Fibroblast of lung (primary cell): ENCODE data around the gene VSIR. TPM values are rescaled to one million over a fixed set of nuclear protein-coding genes. Genes with fewer than 3 reads are reported as not detected.

Experiments used
- DNase-seq, 2 donors: peaks; one replicate each; pipeline versions ENCODE4 v3.0.0 to v3.0.0-alpha.2; 2010; ENCODE audit warnings: low read depth in 2 of 2
- H2AFZ ChIP-seq: 2 replicates; pipeline ENCODE4 v1.5.1; 2012; ENCODE audit warnings: low read length, control low read depth, inconsistent platforms
- H3K27ac ChIP-seq: 2 replicates; pipeline ENCODE4 v1.5.1; 2011; ENCODE audit warnings: low read length, control low read depth; ENCODE audit not compliant: insufficient read depth
- H3K27me3 ChIP-seq: 2 replicates; pipeline ENCODE4 v1.5.1; 2011; ENCODE audit warnings: mild to moderate bottlenecking, low read length; ENCODE audit not compliant: control insufficient read depth, insufficient read depth
- H3K36me3 ChIP-seq: 2 replicates; pipeline ENCODE4 v1.5.1; 2011; ENCODE audit warnings: low read length; ENCODE audit not compliant: control insufficient read depth, insufficient read depth
- H3K4me1 ChIP-seq: 2 replicates; pipeline ENCODE4 v1.5.1; 2011; ENCODE audit warnings: low read length; ENCODE audit not compliant: control insufficient read depth, insufficient read depth; ENCODE audit errors: extremely low read depth
- H3K4me2 ChIP-seq: 2 replicates; pipeline ENCODE4 v1.5.1; 2011; ENCODE audit warnings: low read length, control low read depth; ENCODE audit not compliant: insufficient read depth; ENCODE audit errors: extremely low read depth
- H3K4me3 ChIP-seq, 4 experiments: fragments of 200-600 bp in 1 of 4; sonication (generic) in 1 of 4; replicated peaks in 1 of 4; 2 replicates each; pipeline ENCODE4 v1.5.1; 2011 to 2016; ENCODE audit warnings: low read length in 4 of 4, low read depth in 3 of 4, mild to moderate bottlenecking in 3 of 4, control low read depth in 2 of 4, inconsistent platforms in 1 of 4, mixed read lengths in 1 of 4; ENCODE audit not compliant: insufficient read depth in 1 of 4; ENCODE audit errors: control extremely low read depth in 1 of 4
- H3K79me2 ChIP-seq: 2 replicates; pipeline ENCODE4 v1.5.1; 2012; ENCODE audit warnings: mild to moderate bottlenecking, low read length, inconsistent platforms; ENCODE audit not compliant: control insufficient read depth, insufficient read depth
- H3K9ac ChIP-seq: 2 replicates; pipeline ENCODE4 v1.5.1; 2011; ENCODE audit warnings: mild to moderate bottlenecking, low read length, control low read depth; ENCODE audit not compliant: insufficient read depth
- H3K9me3 ChIP-seq: 2 replicates; pipeline ENCODE4 v1.5.1; 2012; ENCODE audit warnings: low read depth, low read length; ENCODE audit not compliant: control insufficient read depth, insufficient read depth
- H4K20me1 ChIP-seq: 2 replicates; pipeline ENCODE4 v1.5.1; 2011; ENCODE audit warnings: low read length; ENCODE audit not compliant: control insufficient read depth, insufficient read depth; ENCODE audit errors: extremely low read depth
- CTCF ChIP-seq, 2 donors: IDR thresholded peaks in 1 of 2; conservative IDR thresholded peaks in 1 of 2; 1 replicate in 1 of 2; 2 replicates in 1 of 2; pipeline ENCODE4 v1.5.1; 2011 to 2012; ENCODE audit warnings: low read length in 2 of 2, control low read depth in 1 of 2, inconsistent platforms in 1 of 2, low read depth in 1 of 2, mild to moderate bottlenecking in 1 of 2
- EZH2 ChIP-seq: IDR thresholded peaks from 2 replicates; pipeline ENCODE4 v1.5.1; 2012; ENCODE audit warnings: low read length, control low read depth, mild to moderate bottlenecking; ENCODE audit errors: missing control alignments
- polyA plus RNA-seq, 2 donors: library from polyadenylated mRNA; depleted of rRNA in 1 of 2; stranded (reverse) in 1 of 2; unstranded in 1 of 2; fragments of >200 nt; gene quantifications; 2 replicates each; pipeline ENCODE4 v1.2.1, GENCODE V29; 2011 to 2012; ENCODE audit warnings: missing spikeins in 1 of 2
- total RNA-seq: library from RNA; depleted of rRNA; stranded (reverse); fragments of >200 nt; gene quantifications from 2 replicates; pipeline ENCODE4 v1.2.1, GENCODE V29; 2014

Gene VSIR
- total and polyA plus RNA-seq, 2 donors (not counting 1 experiment from before 2014, with no cell fraction given), result 39.9 to 44.1 TPM

- no peaks in the 10 kb centered on the region for H3K36me3 ChIP-seq
These were observed 23.0 kb downstream of the VSIR start for GRCh38 chr10:71750124-71750841.

DNA sequence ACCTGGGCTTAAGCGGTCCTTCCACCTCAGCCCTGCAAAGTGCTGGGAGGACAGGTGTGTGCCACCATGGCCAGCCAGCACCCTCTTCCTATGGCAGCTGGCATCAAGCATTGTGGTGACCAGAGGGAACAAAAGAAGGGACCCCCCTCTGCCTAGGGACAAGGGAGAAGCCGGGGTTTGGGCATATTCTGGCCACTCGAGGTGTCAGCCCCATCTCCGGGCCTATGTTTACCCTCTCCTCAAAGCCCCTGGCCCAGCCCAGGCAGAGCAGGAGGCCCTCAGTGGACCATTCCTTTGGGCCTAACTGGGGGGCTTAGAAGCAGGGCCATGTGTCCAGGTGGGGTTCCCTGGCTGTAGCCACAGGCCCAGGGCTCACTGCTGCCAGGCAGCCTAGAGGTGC is 23.9 kb downstream of the VSIR start:
- no peak for DNase-seq
- no peak overlapping the region for H3K4me3 ChIP-seq
- no peaks in the 10 kb centered on the region for H3K9me3 ChIP-seq
- no peak overlapping the region for H3K27ac ChIP-seq
- no peaks in the 10 kb centered on the region for H3K27me3 ChIP-seq
- H3K4me2 ChIP-seq, result no peak overlapping the region
- H2AFZ ChIP-seq, result no peak overlapping the region
- no peaks in the 10 kb centered on the region for H4K20me1 ChIP-seq
- TF ChIP-seq EZH2 (no peak), CTCF (conservative IDR thresholded peaks at IDR 0.05 in 1 of 2, IDR thresholded peaks at IDR 0.05 in 1 of 2; ENCODE audit: low read depth in 1 of 2, low read length in 2 of 2) (no peak)
- no peaks in the 10 kb centered on the region for H3K36me3 ChIP-seq
- no peaks in the 10 kb centered on the region for H3K79me2 ChIP-seq
- no peaks in the 10 kb centered on the region for H3K4me1 ChIP-seq
- no peak overlapping the region for H3K9ac ChIP-seq

More at GRCh38 chr10:71750124-71750841, 23.0 kb downstream of the VSIR start:
- no peaks in the 10 kb centered on the region for H3K27me3 ChIP-seq
- no peak for DNase-seq
- H3K4me3 ChIP-seq, result no peak overlapping the region
- H4K20me1 ChIP-seq, result no peaks in the 10 kb centered on the region
- no peaks in the 10 kb centered on the region for H3K79me2 ChIP-seq
- TF ChIP-seq CTCF (conservative IDR thresholded peaks at IDR 0.05 in 1 of 2, IDR thresholded peaks at IDR 0.05 in 1 of 2; ENCODE audit: low read depth in 1 of 2, low read length in 2 of 2) (no peak), EZH2 (no peak)
- no peaks in the 10 kb centered on the region for H3K4me1 ChIP-seq
- H2AFZ ChIP-seq, result no peak overlapping the region
- H3K27ac ChIP-seq, result no peak overlapping the region
- no peak overlapping the region for H3K4me2 ChIP-seq
- no peaks in the 10 kb centered on the region for H3K9me3 ChIP-seq
- H3K9ac ChIP-seq, result no peak overlapping the region

GRCh38 chr10:71748671-71749191 is 24.6 kb downstream of the VSIR start:
- H3K36me3 ChIP-seq, result no peaks in the 10 kb centered on the region
- H4K20me1 ChIP-seq, result no peaks in the 10 kb centered on the region
- H3K4me2 ChIP-seq, result no peak overlapping the region
- H3K9me3 ChIP-seq, result no peaks in the 10 kb centered on the region
- H3K4me1 ChIP-seq, result no peaks in the 10 kb centered on the region
- TF ChIP-seq CTCF (conservative IDR thresholded peaks at IDR 0.05 in 1 of 2, IDR thresholded peaks at IDR 0.05 in 1 of 2; ENCODE audit: low read depth in 1 of 2, low read length in 2 of 2), result no peak
- TF ChIP-seq EZH2, result no peak
- H3K27ac ChIP-seq, result no peak overlapping the region
- H3K9ac ChIP-seq, result no peak overlapping the region
- no peak overlapping the region for H3K4me3 ChIP-seq
- no peaks in the 10 kb centered on the region for H3K27me3 ChIP-seq
- no peaks in the 10 kb centered on the region for H3K79me2 ChIP-seq
- DNase-seq, result no peak
- no peak overlapping the region for H2AFZ ChIP-seq
